Skeletal muscle satellite cell (primary cell): ENCODE data around the gene SHC2. TPM values are rescaled to one million over a fixed set of nuclear protein-coding genes. Genes with fewer than 3 reads are reported as not detected.

Experiments used
- H3K27me3 ChIP-seq: 2 replicates; pipeline ENCODE4 v1.7.0; 2013; ENCODE audit warnings: low read length; ENCODE audit not compliant: control insufficient read depth, insufficient read depth
- H3K36me3 ChIP-seq: 2 replicates; pipeline ENCODE4 v1.7.0; 2013; ENCODE audit warnings: mild to moderate bottlenecking, control low read depth, low read length; ENCODE audit not compliant: insufficient read depth
- H3K4me1 ChIP-seq: 2 replicates; pipeline ENCODE4 v1.7.0; 2013; ENCODE audit warnings: low read length; ENCODE audit not compliant: control insufficient read depth, insufficient read depth
- H3K4me2 ChIP-seq: 2 replicates; pipeline ENCODE4 v1.7.0; 2013; ENCODE audit warnings: mild to moderate bottlenecking, low read length
- H3K4me3 ChIP-seq: 2 replicates; pipeline ENCODE4 v1.7.0; 2013; ENCODE audit warnings: low read length
- H3K9ac ChIP-seq: 2 replicates; pipeline ENCODE4 v1.7.0; 2013; ENCODE audit warnings: mild to moderate bottlenecking, low read depth, low read length, moderate library complexity
- H3K9me3 ChIP-seq: replicated peaks from 2 replicates; pipeline ENCODE4 v1.7.0; 2013; ENCODE audit warnings: mild to moderate bottlenecking, control low read depth, low read length
- small RNA-seq: library from RNA; depleted of rRNA; stranded (forward); fragments of <200 nt; gene quantifications from one replicate; pipeline ENCODE3, GENCODE V24; 2012

Gene SHC2

DNA sequence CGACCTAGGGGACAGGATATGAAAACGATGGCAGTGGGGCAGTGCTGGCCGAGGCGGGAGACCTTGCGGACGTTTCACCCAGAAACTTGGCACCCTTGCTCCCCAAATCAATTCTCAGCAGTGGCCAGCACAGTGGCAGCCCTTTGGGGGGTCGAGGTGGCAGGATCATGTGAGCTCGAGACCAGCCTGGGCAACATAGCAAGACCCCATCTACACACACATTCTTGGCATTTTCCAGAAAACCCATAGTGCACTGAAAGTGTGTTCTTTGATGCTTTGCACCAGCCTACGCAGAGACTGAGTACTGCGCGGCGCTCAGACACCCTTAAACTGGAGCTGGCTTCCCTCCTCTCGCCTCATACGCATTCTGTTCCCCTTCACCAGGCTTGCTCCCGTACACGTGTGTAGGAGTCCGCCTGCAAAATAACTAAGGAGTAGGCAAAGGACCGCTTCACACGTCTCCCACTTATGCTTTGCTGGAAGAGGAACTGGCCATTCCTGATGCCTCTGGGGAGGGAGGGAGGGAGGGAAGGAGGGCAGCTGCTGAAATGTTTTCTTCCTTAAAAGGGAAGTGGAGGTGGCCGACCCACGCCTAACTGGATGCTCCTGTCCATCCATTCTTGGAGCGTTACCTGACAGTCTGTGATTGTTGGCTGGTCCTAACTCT, 92.7 kb downstream of the SHC2 start:
- Histone ChIP-seq H3K9ac (no peak overlapping the region), H3K4me3 (no peak overlapping the region), H3K27me3 (peaks cover 38% of the 10 kb centered on the region), H3K36me3 (no peaks in the 10 kb centered on the region), H3K9me3 (no peaks in the 10 kb centered on the region), H3K4me1 (peaks cover 12% of the 10 kb centered on the region), H3K4me2 (no peak overlapping the region)

DNA sequence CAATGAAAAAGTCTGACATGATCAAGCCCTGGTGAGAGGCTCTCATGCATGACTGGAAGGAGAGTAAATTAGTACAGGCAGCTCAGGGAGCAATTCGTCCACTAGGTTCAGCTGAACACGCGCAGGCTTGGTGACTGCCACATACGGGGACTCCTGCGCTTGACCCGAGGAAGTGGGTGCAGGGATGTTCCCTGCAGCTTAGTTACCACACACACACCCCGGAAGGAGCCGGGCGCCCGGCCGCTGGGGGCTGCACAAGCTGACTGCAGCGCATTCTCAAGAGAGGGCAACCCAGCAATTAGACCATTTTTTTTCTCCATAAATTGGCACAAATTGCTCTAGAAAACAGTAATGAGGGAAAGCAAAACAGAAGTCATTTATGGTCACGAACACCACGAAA, 93.3 kb downstream of the SHC2 start:
- Histone ChIP-seq H3K4me1 (peaks cover 10% of the 10 kb centered on the region), H3K9ac (no peak overlapping the region), H3K36me3 (no peaks in the 10 kb centered on the region), H3K9me3 (no peaks in the 10 kb centered on the region), H3K27me3 (peaks cover 32% of the 10 kb centered on the region), H3K4me2 (no peak overlapping the region), H3K4me3 (no peak overlapping the region)

DNA sequence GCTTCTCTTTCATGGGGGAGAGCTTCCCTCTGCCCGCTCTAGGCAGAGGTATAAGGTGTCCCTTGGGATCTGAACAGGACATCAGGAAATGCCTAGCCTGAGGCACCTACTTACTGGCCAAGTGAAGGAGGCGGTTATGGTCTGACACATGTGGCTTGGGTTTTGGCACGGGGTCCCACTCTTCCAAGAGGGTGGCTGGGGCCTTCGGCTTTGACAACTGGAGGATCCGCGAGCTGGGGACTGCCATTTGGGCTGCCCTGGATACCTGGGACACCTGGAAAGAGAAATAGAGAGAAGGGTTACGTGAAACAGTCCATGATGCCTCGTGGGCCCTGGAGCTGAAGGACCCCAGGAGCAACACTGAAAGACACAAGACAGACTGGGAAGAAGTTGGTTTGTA, 93.9 kb downstream of the SHC2 start:
- H3K9ac ChIP-seq: no peak overlapping the region
- H3K36me3 ChIP-seq: no peaks in the 10 kb centered on the region
- H3K4me3 ChIP-seq: no peak overlapping the region
- peaks cover 26% of the 10 kb centered on the region for H3K27me3 ChIP-seq
- H3K9me3 ChIP-seq: no peaks in the 10 kb centered on the region
- H3K4me2 ChIP-seq: no peak overlapping the region
- peaks cover 4% of the 10 kb centered on the region for H3K4me1 ChIP-seq

Small RNA genes within 50 kb of the gene (small RNA-seq; reads per million reads assigned to genes)
- gene RNA5SP462: not detected
